Fibroblast of lung (primary cell): ENCODE data around the gene TOGARAM1.

Source experiments
- CTCF ChIP-seq, 2 donors: IDR thresholded peaks in 1 of 2; conservative IDR thresholded peaks in 1 of 2; 1 replicate in 1 of 2; 2 replicates in 1 of 2; pipeline ENCODE4 v1.5.1; 2011 to 2012; ENCODE audit warnings: low read length in 2 of 2, control low read depth in 1 of 2, inconsistent platforms in 1 of 2, low read depth in 1 of 2, mild to moderate bottlenecking in 1 of 2
- EZH2 ChIP-seq: IDR thresholded peaks from 2 replicates; pipeline ENCODE4 v1.5.1; 2012; ENCODE audit warnings: low read length, control low read depth, mild to moderate bottlenecking; ENCODE audit errors: missing control alignments

GRCh38 chr14:44952391-44953110 lies 9.4 kb upstream of the TOGARAM1 start:
- TF ChIP-seq CTCF (conservative IDR thresholded peaks at IDR 0.05 in 1 of 2, IDR thresholded peaks at IDR 0.05 in 1 of 2; ENCODE audit: low read depth in 1 of 2, low read length in 2 of 2): no peak
- TF ChIP-seq EZH2: no peak
